GM12874 (cell line): ENCODE results near the gene VPS37C.

Source experiments
- CTCF ChIP-seq: IDR thresholded peaks from 2 replicates; pipeline ENCODE4 v1.5.1; 2011; ENCODE audit warnings: low read depth, mild to moderate bottlenecking, control low read depth, low read length, moderate library complexity; ENCODE audit not compliant: insufficient read depth

Gene VPS37C

GRCh38 chr11:61139387-61139786 lies 21.8 kb downstream of the VPS37C start:
- no peak for TF ChIP-seq CTCF

- TF ChIP-seq CTCF, result no peak
Measured at GRCh38 chr11:61138935-61139334, 22.3 kb downstream of the VPS37C start.

GRCh38 chr11:61134801-61135257 lies 26.4 kb downstream of the VPS37C start:
- TF ChIP-seq CTCF, result no peak

GRCh38 chr11:61133956-61134662 lies 27.1 kb downstream of the VPS37C start:
- no peak for TF ChIP-seq CTCF

- no peak for TF ChIP-seq CTCF
Measured at GRCh38 chr11:61133145-61133544, 28.1 kb downstream of the VPS37C start.

- no peak for TF ChIP-seq CTCF
Measured at GRCh38 chr11:61132646-61133045, 28.6 kb downstream of the VPS37C start.

GRCh38 chr11:61131998-61132555 lies 29.1 kb downstream of the VPS37C start:
- no peak for TF ChIP-seq CTCF
